ENCODE measurements around the gene CAPZA2. TPM values are rescaled to one million over a fixed set of nuclear protein-coding genes. Genes with fewer than 3 reads are reported as not detected.

The CAPZA2 gene
- polyA plus RNA-seq, 3 donors, result 67.0 to 807 (median 672) TPM

GRCh38 chr7:116872026-116872425 is 9.6 kb downstream of the CAPZA2 start:
- Histone ChIP-seq H3K4me2 (replicated peaks; ENCODE audit: extremely low read depth, low read length, poor library complexity, severe bottlenecking) (peak overlapping the region; percentile 48), H3K4me3 (replicated peaks in 1 of 3; ENCODE audit: low read depth in 2 of 3, low read length in 3 of 3) (peak overlapping the region in 1 of 3 experiments; percentile 41), H3K9ac (ENCODE audit: insufficient read depth, low read length, poor library complexity, severe bottlenecking) (no peak overlapping the region), H3K4me1 (ENCODE audit: control insufficient read depth in 1 of 2, insufficient read depth in 2 of 2, low read length in 2 of 2) (peaks cover 17 to 49% of the 10 kb centered on the region in 2 donors), H4K20me1 (ENCODE audit: insufficient read depth, low read length) (peaks cover 100% of the 10 kb centered on the region), H3K27ac (ENCODE audit: low read depth in 1 of 2, low read length in 2 of 2) (peak overlapping the region in 1 of 2 donors; percentile 61), H3K79me2 (ENCODE audit: insufficient read depth, low read length) (peaks cover 100% of the 10 kb centered on the region), H3K36me3 (replicated peaks in 1 of 2; ENCODE audit: control insufficient read depth in 1 of 2, insufficient read depth in 2 of 2, low read length in 2 of 2) (peaks cover 6 to 40% of the 10 kb centered on the region in 2 donors), H3K27me3 (ENCODE audit: control insufficient read depth in 2 of 2, insufficient read depth in 2 of 2, low read length in 2 of 2) (no peaks in the 10 kb centered on the region), H3K9me3 (replicated peaks in 1 of 2; ENCODE audit: control insufficient read depth in 1 of 2, insufficient read depth in 1 of 2, low read length in 2 of 2) (no peaks in the 10 kb centered on the region), H2AFZ (ENCODE audit: insufficient read depth, low read depth, low read length, poor library complexity, severe bottlenecking) (no peak overlapping the region)
- H3K4me3 Mint-ChIP-seq, result peak overlapping the region in 1 of 2 donors; percentile 74
- H3K9me3 Mint-ChIP-seq, result no peaks in the 10 kb centered on the region
- peaks cover 44% of the 10 kb centered on the region for H3K4me1 Mint-ChIP-seq
- peak overlapping the region in 4 of 7 donors; percentile 55 to 79 (median 72) for H3K27ac Mint-ChIP-seq
- intact Hi-C loops (cut with micrococcal nuclease), result no loop called here
- no peak for DNase-seq
- no peaks in the 10 kb centered on the region for H3K27me3 Mint-ChIP-seq (ENCODE audit: low read depth in 3 of 3)
- H3K36me3 Mint-ChIP-seq, result peaks cover 6 to 28% of the 10 kb centered on the region in 2 donors
- WGBS (ENCODE audit: insufficient coverage), result no CpG with 5 or more reads among the region's 1 CpG
- TF ChIP-seq CTCF (IDR thresholded peaks at IDR 0.05), result no peak

- peaks cover 100% of the 10 kb centered on the region for H4K20me1 ChIP-seq (ENCODE audit: insufficient read depth, low read length)
- H3K4me3 ChIP-seq (replicated peaks in 1 of 3; ENCODE audit: low read depth in 2 of 3, low read length in 3 of 3), result no peak overlapping the region
- H3K36me3 Mint-ChIP-seq, result peaks cover 6 to 15% of the 10 kb centered on the region in 2 donors
- WGBS (ENCODE audit: insufficient coverage), result no CpG with 5 or more reads among the region's 1 CpG
- no peak overlapping the region for H3K4me3 Mint-ChIP-seq
- H3K4me2 ChIP-seq (replicated peaks; ENCODE audit: extremely low read depth, low read length, poor library complexity, severe bottlenecking), result no peak overlapping the region
- no peaks in the 10 kb centered on the region for H3K9me3 Mint-ChIP-seq
- peak overlapping the region in 1 of 7 donors; percentile 58 for H3K27ac Mint-ChIP-seq
- intact Hi-C loops (cut with micrococcal nuclease), result no loop called here
- no peaks in the 10 kb centered on the region for H3K27me3 Mint-ChIP-seq (ENCODE audit: low read depth in 3 of 3)
- no peak overlapping the region for H3K9ac ChIP-seq (ENCODE audit: insufficient read depth, low read length, poor library complexity, severe bottlenecking)
- H3K27ac ChIP-seq (ENCODE audit: low read depth in 1 of 2, low read length in 2 of 2), result peak overlapping the region in 1 of 2 donors; percentile 20
- no peaks in the 10 kb centered on the region for H3K9me3 ChIP-seq (replicated peaks in 1 of 2; ENCODE audit: control insufficient read depth in 1 of 2, insufficient read depth in 1 of 2, low read length in 2 of 2)
- no peaks in the 10 kb centered on the region for H3K27me3 ChIP-seq (ENCODE audit: control insufficient read depth in 2 of 2, insufficient read depth in 2 of 2, low read length in 2 of 2)
- no peak overlapping the region for H2AFZ ChIP-seq (ENCODE audit: insufficient read depth, low read depth, low read length, poor library complexity, severe bottlenecking)
- DNase-seq, result no peak
- H3K4me1 ChIP-seq (ENCODE audit: control insufficient read depth in 1 of 2, insufficient read depth in 2 of 2, low read length in 2 of 2), result peaks cover 17 to 39% of the 10 kb centered on the region in 2 donors
- no peak for TF ChIP-seq CTCF (IDR thresholded peaks at IDR 0.05)
- peaks cover 8 to 32% of the 10 kb centered on the region in 2 donors for H3K36me3 ChIP-seq (replicated peaks in 1 of 2; ENCODE audit: control insufficient read depth in 1 of 2, insufficient read depth in 2 of 2, low read length in 2 of 2)
- H3K79me2 ChIP-seq (ENCODE audit: insufficient read depth, low read length), result peaks cover 100% of the 10 kb centered on the region
- H3K4me1 Mint-ChIP-seq, result peaks cover 36% of the 10 kb centered on the region
These were observed 11.2 kb downstream of the CAPZA2 start for GRCh38 chr7:116873619-116874018.
